GM10847 (cell line): ENCODE data around the gene TMEM117.

ENCODE experiments used
- POLR2A ChIP-seq: IDR thresholded peaks from 2 replicates; pipeline ENCODE4 v1.6.1; 2011; ENCODE audit not compliant: insufficient read length; ENCODE audit errors: extremely low read depth

TMEM117 gene

DNA sequence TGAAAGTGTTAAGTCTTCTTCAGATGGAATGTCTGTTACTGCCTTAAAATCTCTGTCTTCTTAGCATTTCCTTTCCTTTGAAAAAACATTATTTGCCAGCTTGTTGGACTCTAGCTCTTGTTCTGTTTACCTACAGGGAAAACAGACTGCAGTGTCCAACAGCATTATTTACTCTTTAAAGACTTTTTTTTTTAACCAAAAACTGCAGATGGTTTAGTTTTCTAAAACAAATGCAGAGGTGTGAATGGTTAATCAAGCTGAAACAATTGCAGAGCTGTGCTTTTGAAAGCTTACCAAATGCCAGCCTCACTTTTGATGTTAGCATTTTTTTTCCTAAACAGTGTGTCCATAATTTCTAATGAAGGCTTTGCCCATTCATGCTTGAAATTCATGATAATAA, 323.3 kb downstream of the TMEM117 start:
- no peak for TF ChIP-seq POLR2A

DNA sequence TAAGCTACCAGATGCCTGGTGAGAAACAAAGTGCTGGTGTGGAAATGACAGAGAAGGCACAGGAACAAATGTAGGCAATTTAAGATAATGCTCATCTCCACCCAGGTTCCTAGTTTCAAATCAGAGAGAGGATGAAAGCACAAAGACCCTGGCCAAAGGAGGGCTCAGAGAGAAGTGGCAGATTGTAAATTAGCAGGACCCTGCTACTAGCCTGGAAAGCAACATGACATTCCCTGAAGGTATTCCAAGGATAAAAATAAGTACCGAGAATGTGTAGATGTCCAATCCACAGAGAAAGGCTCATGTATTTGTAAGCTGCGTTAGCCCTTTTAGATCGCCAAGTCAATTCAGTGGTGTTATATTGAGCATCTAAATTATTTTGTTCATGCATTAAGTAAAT, 324.0 kb downstream of the TMEM117 start:
- no peak for TF ChIP-seq POLR2A

DNA sequence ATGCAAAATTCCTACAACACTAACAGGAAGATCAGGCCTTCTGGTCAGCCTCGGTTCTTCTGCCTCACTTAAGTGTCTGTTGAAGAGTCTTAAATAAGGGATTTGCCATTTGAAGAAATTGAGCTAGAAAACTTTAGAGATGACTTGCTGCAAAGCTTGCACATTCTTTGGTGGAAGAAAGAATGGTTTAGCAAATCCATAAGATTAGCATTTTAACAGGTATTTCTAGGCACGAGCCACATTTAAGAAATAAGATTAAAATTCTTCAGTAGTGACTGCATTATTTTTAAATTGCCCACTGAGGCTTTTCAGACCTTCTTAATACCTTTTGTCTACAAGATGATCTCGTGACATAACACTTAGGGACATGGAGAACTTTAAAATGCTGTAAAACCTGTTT, 327.1 kb downstream of the TMEM117 start:
- no peak for TF ChIP-seq POLR2A

DNA sequence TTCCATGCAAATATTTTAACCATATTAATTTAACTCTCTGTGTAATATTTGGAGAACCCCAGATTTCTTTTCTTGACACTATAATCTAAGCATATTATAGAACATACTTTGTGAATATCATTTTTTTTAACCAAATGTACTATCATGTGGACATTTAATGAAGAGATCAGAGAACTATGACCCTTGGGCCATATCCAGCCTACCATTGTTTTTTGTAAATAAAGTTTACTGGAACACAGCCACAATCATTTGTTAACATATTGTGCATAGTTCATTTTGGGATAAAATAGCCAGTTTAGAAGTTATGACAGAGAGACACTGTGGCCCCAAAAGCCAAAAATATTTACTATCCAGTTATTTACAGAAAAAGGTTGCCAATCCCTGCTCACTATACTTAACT, 338.2 kb downstream of the TMEM117 start:
- no peak for TF ChIP-seq POLR2A

DNA sequence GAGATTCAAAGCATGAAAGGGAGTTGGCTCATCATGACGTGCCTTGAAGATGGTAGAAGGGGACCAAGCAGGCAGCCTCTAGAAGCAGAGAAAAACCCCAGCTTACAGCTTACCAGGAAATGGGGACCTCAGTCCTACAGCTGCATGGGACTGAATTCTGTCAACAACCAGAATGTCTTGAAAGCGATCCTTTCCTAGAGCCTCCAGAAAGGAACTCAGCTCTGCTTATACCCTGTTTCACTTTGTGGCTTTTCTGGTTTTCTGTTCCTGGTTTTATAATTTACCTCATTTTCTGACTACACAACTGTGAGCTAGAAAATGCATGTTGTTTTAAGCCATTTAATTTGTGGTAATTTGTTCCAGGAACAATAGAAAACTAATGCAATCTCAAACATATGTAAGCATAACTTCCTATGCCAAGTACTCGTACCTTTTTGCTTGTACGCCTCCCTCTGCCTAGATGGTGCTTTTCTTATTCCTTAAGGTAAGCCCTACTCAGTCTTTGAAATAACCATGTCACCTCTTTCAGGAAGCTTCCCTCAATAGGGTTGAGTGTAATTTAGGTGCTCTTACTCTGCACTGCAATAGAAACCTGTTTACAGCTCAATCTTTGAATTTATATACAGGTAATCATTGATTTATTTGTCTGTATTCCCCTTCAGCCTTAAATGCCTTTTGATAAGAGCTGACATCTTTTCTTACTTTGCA, 348.8 kb downstream of the TMEM117 start:
- TF ChIP-seq POLR2A = no peak

DNA sequence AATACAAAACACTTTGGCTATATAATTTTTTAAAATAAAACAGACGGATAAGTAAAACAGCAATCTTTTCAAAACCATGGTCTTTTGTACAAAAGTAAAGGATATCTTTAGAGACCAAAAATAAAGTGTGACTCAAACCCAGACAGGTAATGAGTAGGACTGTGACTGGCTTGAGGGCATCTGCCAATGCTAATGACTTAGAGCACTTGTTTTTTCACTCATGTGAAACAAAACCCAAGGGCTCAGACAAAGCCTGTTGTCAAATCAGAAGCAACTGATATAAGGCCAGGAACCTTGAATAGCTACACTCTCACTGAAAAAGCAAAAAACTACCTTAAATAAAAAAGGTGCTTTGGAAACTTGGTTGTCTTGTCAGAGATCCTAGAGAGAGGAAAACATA, 357.4 kb downstream of the TMEM117 start:
- TF ChIP-seq POLR2A = no peak

DNA sequence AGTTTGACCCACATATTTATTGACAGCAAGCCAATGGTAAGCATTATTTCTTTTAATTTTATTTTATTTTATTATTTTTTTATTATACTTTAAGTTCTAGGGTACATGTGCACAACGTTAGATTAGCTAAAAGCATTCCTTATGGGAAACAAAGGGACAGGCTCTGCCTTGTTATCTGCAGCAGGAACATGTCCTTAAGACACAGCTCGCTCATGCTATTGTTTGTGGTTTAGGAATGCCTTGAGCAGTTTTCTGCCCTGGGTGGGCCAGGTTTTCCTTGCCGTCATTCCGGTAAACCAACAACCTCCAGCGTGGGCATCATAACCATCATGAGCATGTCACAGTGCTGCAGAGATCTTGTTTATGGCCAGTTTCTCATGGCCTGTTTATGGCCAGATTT, 370.2 kb downstream of the TMEM117 start:
- no peak for TF ChIP-seq POLR2A

DNA sequence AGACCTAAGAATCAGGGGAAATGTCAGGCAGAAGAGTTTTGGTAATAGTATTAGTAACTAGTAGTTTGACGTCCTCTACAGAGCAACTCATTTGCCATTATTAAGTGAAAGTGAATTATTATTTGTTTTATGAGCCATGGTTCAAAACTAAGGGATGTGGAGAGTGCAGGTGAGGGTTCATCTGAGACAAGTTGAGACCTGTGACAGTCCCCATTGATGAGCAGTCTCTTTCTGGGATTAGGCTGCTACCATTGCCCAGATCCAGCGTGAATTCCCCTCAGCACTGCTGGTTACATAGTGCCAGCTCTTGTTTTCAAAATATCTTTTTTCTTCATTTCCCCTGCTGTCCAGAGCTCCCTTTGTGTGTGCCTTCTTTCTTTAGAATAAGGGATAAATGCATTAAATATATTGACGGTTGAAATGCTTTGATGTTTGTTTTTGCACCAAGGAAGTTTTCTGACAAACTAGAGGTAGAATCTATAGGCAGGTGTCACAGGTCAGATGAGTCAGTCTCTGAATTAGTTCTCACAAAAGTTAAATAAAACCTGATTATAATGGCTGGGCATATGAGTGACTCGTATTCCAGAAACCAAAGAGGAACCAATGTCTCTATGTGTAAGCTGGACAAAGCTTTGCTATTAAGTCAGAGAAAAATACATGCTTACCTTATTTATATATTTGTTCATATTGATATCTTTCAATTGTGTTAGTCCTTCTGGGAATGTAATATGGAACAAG, 381.4 kb downstream of the TMEM117 start:
- no peak for TF ChIP-seq POLR2A

DNA sequence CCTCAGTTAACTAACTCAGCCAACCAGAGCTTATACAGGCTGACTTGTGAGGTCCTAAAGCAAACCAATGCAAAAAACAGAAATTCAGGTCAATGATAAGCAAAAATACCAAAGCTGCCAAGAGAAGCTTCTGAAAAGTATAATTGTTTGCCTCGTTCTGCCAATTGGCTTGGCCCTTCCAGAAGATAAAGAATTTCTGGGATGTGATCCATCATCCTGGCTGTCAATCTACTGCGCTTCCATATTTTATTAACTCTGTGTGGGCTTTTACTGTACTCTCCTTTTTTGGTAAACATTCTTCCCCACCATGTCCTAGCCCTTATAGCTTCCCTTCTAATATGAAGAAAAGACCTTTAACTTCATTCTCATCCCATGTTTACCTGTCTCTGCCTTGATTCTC, 387.9 kb downstream of the TMEM117 start:
- no peak for TF ChIP-seq POLR2A

DNA sequence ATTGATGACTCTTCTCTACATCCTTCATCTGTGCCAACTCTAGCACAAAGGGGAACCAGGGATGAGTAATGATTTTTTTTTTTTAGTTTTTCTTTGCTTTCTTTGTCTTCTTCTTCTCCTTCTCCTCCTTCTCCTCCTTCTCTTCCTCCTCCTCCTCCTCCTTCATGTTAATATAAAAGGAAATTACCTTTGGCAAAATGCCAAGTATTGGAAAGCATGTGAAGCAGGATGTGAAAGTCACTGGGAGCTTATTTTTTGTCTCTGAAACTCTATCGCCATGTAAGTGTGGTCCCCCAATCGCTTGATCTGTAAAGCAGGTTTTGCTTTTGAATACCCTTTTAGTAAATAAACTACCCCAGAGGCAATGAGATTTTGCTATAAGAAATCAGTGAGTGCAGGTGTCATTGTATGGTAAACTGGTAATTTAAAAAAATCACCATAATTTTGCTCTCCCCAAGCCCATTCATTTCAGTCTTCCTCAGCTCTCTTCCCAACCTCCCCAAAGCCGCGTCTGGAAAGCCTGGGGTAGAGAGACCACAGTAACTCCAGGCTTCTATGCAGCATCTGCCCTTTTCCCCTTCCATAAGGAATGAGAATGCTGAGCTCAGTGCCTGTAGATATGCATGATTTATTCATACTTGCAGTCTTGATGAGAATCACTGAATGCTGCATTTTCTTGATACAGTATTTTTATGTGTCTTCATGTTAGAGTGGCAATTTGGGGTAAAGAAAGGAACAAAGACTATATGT, 388.7 kb downstream of the TMEM117 start:
- no peak for TF ChIP-seq POLR2A

DNA sequence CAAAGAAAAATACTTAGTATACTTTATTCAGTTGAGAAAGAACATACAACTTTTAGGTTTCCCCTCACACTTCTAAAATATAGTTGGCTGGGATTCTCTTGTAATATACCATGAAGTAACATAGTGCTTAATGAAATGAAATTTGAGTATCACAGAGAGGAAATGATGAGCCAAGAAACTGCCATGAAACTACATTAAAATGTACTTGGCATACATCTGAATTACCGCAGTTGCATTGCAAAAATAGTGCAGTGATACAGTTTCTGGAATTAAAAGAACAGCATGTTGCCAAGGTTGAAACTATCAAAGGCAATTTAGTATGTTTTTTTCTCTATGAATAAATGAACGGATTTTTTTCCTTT, 389.2 kb downstream of the TMEM117 start:
- no peak for TF ChIP-seq POLR2A

DNA sequence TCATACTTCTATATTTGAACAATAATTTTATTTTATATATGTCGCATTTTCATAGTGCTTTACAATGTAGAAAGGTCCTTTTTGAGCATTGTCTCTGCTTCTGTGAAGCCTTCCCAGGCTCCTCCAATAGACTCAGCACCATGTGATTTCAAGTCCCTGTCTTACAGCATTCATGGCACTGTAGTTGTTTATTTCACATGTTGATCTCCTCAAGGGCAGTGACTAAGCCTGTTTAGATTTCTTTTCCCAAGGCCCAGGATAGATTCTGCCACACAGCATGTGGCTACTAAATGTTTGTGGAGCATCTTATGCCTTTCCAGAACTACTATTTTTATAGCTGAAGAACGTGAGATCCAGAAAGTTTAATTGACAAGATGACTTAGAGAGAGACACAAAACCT, 391.7 kb downstream of the TMEM117 start:
- no peak for TF ChIP-seq POLR2A

DNA sequence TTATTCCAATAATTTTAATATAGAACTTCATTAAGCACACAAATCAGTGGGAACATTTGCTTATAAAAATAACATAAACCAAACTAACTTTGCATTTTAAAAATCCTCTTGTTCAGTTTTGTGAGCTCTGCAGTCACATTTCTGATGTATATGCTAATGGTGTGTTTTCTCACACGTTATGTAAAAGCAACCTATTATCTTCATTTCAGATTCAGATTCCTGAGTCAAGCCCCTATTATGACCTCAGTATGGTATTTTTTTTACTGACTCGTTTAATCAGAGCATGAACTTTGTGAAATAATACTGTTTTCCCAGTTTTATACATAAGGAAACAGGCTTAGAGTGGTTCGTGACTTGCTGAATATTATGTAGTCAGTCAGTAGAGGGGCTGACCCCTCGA, 394.0 kb downstream of the TMEM117 start:
- TF ChIP-seq POLR2A = no peak

DNA sequence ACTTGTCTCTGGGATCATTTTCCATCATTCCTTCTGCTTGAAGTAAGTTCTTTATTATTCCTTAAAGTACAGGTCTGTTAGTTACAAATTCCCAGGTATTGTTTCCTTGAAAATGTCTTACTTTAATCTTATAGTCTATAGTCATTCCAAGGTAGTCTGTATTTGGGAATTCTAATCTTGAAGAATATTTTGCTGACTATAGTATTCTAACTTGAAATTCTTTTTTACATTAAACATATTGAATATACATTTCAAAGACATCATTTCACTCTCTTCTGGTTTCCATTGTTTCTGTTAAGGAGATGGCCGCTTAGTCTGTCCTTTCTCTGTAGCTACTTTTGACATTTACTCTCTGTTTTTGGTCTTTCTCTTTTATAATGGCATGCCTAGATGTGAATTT, 399.8 kb downstream of the TMEM117 start:
- no peak for TF ChIP-seq POLR2A

DNA sequence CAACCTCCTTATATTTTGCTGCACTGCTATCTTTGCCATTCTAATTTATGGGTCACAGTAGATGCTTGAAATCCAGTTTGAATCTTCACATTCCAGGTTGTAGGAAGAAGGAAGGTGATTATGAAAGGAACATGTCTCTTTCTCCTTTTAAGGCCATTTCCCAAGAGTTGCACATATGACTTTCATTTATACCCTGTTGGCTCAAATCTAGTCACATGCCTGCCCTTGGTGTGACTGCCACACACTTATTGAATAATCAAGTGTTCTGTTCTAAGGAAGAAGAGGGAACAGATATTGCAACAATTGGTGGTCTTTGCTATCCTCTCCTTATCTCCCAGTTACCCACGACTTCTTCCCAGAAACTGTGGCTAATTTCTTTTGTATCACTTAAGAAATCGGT, 404.3 kb downstream of the TMEM117 start:
- TF ChIP-seq POLR2A = no peak

DNA sequence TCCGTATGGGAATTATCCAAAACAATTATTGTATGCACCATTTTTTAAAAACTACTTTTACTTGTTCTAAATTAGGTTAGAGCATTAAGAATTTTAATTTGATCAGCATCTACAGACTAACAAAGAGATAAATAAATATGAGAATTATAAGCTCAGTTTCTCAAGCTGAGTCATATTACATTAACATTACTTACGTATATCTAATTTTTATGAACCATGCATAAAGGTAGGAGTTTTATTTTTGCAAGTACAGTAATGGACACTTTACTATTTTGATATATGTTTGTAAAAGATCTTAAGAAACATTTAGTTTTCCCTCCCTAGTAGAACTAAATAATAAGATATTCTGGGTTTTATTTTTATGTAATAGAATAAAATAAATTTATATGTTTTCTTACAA, 410.1 kb downstream of the TMEM117 start:
- no peak for TF ChIP-seq POLR2A
